K562 (cell line): Measurements from ENCODE around the gene TANC1. TPM values are rescaled to one million over a fixed set of nuclear protein-coding genes. Genes with fewer than 3 reads are reported as not detected.

Source experiments
- CBX5 ChIP-seq: IDR thresholded peaks from 2 replicates; pipeline ENCODE4 v1.6.1; 2014; ENCODE audit warnings: low read depth, borderline replicate concordance
- GABPA ChIP-seq: fragments of 200-800 bp; sonication (Bioruptor generic); conservative IDR thresholded peaks from 2 replicates; pipeline ENCODE4 v1.6.1; 2016; ENCODE audit warnings: low read depth, missing genetic modification characterization, missing compliant biosample characterization
- MGA ChIP-seq: fragments of 450-650 bp; IDR thresholded peaks from 2 replicates; pipeline ENCODE4 v1.6.1; 2016; ENCODE audit warnings: mild to moderate bottlenecking, moderate library complexity
- POLR2G ChIP-seq: fragments of 200-400 bp; formaldehyde crosslinking; IDR thresholded peaks from 2 replicates; pipeline ENCODE4 v1.6.1; 2017; ENCODE audit warnings: low read depth, mild to moderate bottlenecking, antibody characterized with exemption, low read length, moderate library complexity
- PRDM10 ChIP-seq: fragments of 450-650 bp; IDR thresholded peaks from 2 replicates; pipeline ENCODE4 v1.6.1; 2018; ENCODE audit not compliant: partially characterized antibody
- ZBTB11 ChIP-seq, 3 experiments: fragments of 200-800 bp in 1 of 3; fragments of 250-450 bp in 1 of 3; fragments of 450-650 bp in 1 of 3; sonication (Bioruptor Pico) in 1 of 3; sonication (Bioruptor generic) in 1 of 3; formaldehyde crosslinking in 1 of 3; IDR thresholded peaks; 2 replicates each; pipeline versions ENCODE4 v1.6.1 to v1.8.0; 2016 to 2022; ENCODE audit warnings: mild to moderate bottlenecking in 2 of 3, missing genetic modification characterization in 2 of 3, missing compliant biosample characterization in 1 of 3, moderate library complexity in 1 of 3
- ZBTB7A ChIP-seq: IDR thresholded peaks from 2 replicates; pipeline ENCODE4 v1.6.1; 2011; ENCODE audit warnings: low read depth, mild to moderate bottlenecking, low read length, moderate library complexity, borderline replicate concordance; ENCODE audit not compliant: control insufficient read depth
- polyA plus RNA-seq, 8 experiments: library from polyadenylated mRNA; depleted of rRNA in 4 of 8; stranded (reverse) in 5 of 8; unstranded in 3 of 8; fragments of >200 nt; fragmentation: Nextera tagmentation in 2 of 8; fragmentation: Illumina TruSeq in 1 of 8; extraction: Ambion mirVana in 2 of 8; extraction: Trizol in 1 of 8; gene quantifications; 2 replicates each; pipeline versions ENCODE4 v1.2.1 to v1.2.3, GENCODE V29; 2011 to 2014; ENCODE audit warnings: inconsistent platforms in 1 of 8, missing spikeins in 1 of 8
- total RNA-seq, 7 experiments: library from RNA; depleted of rRNA in 6 of 7; stranded (reverse); fragments of >200 nt in 6 of 7; fragmentation: Illumina TruSeq in 2 of 7; extraction: Trizol in 2 of 7; gene quantifications; 2 replicates each; pipeline versions ENCODE4 v1.2.1 to v1.2.3, GENCODE V29; 2011 to 2021; ENCODE audit warnings: low replicate concordance in 1 of 7

Gene TANC1
- total and polyA plus RNA-seq, 9 of the 15 experiments (the other 6 are each of a cell fraction or from before 2014, with no cell fraction given): under 0.01 to 0.20 (median 0.07) TPM; not detected in 1

GRCh38 chr2:159152128-159152778 lies 183.8 kb downstream of the TANC1 start (continued):
- TF ChIP-seq MGA (no peak), ZBTB11 (CRISPR knock-in tag; IDR thresholded peaks at IDR 0.05) (peak in 1 of 3 experiments; percentile 51; a peak in 1 of 6 replicates), CBX5 (no peak), POLR2G (no peak), PRDM10 (no peak), GABPA (tag) (no peak), ZBTB7A (no peak)
